ENCODE results near the gene GH1.
"Not testable (repeated sequence)": the region's sequence is repeated elsewhere in the genome, so short reads cannot be mapped to it uniquely, and the experiment has no call there.

GH1 gene

DNA sequence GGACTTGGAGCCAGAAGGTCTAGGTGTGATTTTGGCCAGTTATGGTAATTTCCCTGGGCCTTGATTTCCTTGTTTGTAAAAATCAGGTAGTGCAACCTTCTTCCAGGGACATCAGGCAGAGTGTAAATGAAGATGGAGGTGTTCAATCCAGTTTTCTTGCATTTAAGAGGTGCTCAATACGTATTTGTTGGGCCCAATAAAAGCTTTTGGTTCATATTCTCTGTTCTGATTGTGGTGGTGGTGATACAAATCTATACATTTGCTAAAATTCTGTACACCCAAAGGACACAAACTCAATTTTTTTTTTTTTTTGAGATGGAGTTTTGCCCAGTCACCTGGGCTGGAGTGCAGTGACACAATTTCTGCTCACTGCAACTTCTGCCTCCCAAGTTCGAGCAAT is 7.5 kb upstream of the GH1 start:
- no peak for DNase-seq (ENCODE audit: low read depth)

DNA sequence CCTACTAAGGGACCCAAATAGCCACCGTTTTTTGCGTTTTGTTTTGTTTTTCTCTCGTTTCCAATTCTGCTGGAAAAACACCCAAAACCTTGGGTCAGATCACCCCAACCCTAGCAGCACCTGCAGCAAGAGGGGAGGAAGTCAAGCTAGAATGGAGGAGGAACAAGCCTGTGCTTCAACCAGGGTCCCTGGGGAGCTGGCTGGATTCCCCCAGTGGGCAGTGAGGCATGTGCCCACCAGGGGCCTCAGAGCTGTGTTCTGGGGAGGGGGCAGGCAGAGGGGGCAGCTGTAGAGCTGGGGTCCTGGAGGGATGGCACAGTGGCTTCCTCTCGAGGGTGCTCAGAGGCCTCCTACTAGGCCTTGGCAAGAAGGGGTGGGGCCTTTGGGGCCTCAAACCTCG is 7.0 kb upstream of the GH1 start:
- no peak for DNase-seq (ENCODE audit: low read depth)

DNA sequence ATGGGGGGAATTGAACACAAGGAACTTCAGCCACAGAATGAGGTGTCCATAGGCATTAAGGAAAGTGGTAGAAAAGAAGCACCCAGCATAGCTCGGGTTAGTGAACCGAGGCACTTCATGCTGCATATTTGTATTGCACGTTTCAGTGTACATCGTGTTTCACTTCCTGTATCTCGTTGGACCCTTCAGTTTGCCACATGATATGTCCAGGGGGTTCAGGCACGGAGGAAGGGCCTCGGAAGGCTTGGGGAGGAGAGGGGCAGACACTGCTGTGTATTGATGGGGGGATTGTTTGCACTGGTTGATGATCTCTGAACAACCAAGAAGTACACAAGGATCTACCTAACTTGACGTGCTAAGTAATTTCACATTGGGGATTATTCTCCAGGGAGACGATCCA is 3.8 kb upstream of the GH1 start:
- not testable (repeated sequence) for DNase-seq (ENCODE audit: low read depth)

DNA sequence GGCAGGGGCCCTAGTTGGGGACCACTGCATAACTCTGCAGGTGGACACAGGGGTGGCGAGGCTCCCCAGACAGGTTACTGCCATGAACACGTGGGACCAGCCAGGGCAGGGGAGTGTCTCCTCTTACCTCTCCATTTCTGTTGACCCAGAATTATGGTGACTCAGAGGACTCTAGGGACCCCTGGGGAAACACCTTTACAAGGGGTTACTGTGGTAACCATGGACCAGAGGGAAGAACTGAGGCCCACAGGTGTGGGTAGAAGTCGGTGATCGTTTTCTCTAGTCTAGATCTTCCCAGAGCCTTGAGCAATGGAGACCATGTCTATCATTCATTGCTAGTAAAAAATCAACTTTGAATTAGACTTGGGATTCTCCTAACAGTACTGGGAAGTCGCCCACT is 2.1 kb upstream of the GH1 start:
- not testable (repeated sequence) for DNase-seq (ENCODE audit: low read depth)

DNA sequence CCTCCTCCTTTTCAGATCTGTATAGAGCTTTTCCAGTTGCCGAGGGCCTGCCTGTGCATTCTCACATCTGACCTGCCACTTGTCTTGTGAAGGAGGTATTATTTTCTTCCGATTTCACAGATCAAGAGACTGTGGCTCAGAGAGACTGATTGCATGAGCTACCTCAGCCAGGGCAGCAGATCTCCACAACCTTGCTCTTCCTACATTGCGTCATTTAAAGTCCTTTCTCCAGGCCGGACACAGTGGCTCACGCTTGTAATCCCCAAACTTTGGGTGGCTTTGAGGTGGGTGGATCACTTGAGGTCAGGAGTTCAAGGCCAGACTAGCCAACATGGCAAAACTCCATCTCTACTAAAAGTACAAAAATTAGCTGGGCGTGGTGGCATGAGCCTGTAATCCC is 1.4 kb upstream of the GH1 start:
- not testable (repeated sequence) for DNase-seq (ENCODE audit: low read depth)

DNA sequence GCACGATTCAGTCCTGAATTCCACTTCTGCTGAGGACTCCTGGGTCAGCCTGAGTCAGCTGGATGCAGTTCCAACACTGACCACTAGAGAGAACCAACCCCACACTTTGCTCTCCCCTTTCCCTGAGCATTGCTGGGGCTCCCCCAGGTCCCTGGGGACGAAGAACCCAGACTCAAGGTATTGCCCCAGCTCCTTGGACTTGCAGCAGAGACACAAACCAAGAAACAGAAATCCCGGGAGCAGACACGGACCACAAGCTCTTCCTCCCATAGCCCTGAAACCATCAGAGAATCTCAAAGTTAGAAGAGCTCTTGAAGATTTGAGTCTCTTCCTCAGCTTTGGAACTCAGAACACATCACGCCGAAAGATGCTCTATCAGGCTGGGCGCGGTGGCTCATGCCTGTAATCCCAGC is 678 bp upstream of the GH1 start:
- peak; percentile 27 for DNase-seq (ENCODE audit: low read depth)

DNA sequence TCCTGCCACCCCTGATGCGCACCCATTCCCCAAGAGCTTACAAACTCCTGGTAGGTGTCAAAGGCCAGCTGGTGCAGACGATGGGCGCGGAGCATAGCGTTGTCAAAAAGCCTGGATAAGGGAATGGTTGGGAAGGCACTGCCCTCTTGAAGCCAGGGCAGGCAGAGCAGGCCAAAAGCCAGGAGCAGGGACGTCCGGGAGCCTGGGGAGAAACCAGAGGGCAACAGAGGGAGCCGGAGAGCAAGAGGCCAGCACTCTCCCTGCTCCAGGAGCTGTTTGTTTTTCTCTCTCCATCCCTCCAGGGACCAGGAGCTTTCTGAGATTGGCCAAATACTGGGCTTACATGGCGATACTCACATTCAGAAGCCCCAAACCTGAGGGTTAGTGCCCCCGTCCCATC is 334 bp downstream of the GH1 start:
- DNase-seq (ENCODE audit: low read depth) = no peak

DNA sequence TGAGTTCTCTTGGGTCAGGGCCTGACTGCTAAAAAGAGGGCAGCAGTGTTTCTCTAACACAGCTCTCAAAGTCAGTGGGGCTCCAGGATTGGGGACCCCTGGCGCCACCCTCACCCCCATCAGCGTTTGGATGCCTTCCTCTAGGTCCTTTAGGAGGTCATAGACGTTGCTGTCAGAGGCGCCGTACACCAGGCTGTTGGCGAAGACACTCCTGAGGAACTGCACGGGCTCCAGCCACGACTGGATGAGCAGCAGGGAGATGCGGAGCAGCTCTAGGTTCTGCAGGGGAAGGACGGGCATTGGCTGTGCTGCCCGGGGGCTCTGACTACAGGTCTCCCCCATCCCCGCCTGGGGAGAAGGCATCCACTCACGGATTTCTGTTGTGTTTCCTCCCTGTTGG is 993 bp downstream of the GH1 start:
- no peak for DNase-seq (ENCODE audit: low read depth)

DNA sequence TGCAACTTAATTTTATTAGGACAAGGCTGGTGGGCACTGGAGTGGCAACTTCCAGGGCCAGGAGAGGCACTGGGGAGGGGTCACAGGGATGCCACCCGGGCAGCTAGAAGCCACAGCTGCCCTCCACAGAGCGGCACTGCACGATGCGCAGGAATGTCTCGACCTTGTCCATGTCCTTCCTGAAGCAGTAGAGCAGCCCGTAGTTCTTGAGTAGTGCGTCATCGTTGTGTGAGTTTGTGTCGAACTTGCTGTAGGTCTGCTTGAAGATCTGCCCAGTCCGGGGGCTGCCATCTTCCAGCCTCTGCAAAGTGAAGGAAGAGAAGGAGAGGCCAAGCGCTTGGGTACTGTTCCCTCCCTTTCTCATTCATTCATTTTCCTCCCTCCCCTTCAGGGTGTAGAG is 1.4 kb downstream of the GH1 start:
- not testable (repeated sequence) for DNase-seq (ENCODE audit: low read depth)

DNA sequence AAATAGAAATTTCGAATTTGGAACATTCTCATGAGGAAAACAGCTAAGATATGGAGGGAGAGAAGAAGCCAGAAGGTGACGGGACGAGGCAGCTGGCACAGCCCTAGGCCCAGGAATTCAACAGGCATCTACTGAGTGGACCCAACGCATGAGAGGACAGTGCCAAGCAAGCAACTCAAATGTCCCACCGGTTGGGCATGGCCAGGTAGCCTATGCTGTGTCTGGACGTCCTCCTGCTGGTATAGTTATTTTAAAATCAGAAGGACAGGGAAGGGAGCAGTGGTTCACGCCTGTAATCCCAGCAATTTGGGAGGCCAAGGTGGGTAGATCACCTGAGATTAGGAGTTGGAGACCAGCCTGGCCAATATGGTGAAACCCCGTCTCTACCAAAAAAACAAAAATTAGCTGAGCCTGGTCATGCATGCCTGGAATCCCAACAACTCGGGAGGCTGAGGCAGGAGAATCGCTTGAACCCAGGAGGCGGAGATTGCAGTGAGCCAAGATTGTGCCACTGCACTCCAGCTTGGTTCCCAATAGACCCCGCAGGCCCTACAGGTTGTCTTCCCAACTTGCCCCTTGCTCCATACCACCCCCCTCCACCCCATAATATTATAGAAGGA is 2.0 kb downstream of the GH1 start:
- DNase-seq (ENCODE audit: low read depth) = no peak

DNA sequence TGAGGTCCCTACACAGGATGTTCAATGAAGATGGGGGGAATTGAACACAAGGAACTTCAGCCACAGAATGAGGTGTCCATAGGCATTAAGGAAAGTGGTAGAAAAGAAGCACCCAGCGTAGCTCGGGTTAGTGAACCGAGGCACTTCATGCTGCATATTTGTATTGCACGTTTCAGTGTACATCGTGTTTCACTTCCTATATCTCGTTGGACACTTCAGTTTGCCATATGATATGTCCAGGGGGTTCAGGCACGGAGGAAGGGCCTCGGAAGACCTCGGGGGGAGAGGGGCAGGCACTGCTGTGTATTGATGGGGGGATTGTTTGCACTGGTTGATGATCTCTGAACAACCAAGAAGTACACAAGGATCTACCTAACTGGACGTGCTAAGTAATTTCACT is 2.9 kb downstream of the GH1 start:
- DNase-seq (ENCODE audit: low read depth) = not testable (repeated sequence)

DNA sequence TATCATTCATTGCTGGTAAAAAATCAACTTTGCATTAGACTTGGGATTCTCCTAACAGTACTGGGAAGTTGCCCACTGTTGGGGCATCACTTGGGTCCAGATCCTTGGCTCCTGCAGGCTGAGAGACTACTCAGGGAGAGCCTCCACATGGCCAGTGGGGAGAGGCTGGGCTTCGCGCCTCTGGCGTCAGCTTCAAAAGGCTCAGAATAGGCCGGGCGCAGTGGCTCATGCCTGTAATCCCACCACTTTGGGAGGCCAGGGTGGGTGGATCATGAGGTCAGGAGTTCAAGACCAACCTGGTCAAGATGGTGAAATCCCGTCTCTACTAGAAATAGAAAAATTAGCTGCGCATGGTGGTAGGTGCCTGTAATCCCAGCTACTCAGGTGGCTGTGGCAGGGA is 4.2 kb downstream of the GH1 start:
- DNase-seq (ENCODE audit: low read depth) = no peak

DNA sequence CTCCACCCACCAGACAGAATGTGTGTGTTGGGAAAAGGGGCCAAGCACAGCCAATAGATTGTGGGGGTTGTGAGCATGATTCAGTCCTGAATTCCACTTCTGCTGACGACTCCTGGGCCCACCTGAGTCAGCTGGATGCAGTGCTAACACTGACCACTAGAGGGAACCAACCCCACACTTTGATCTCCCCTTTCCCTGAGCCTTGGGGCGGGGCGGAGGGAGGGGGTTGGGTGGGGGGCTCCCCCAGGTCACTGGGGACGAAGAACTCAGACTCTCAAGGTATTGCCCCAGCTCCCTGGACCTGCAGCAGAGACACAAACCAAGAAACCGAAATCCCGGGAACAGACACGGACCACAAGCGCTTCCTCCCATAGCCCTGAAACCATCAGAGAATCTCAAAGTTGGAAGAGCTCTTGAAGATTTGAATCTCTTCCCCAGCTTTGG is 7.0 kb downstream of the GH1 start:
- no peak for DNase-seq (ENCODE audit: low read depth)

DNA sequence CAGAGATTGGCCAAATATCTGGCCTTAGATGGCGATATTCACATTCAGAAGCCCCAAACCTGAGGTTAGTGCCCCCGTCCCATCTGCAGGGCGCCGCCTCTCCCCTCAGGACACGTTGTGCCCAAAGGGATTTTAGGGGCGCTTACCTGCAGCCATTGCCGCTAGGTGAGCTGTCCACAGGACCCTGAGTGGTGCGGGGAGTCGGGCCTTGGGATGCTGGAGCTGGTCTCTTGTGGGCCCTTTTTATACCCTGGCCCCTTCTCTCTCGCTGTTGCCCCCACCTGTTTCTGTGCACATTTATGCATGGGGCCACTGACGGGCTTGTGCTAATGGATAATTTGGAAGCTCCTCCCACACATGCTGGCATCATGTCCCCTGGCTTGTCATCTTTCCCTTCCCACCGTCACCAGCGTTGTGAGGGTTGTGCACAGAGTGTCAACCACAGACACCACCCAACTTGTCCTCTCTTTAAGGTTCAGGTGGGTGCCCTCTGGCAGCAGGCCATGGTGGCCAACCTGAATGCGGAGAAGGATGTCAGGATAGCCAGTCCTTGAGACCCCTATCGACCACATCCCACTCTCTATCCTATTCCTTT is 7.5 kb downstream of the GH1 start, which contains the start of gene CSHL1:
TSS of gene CSHL1 (minus strand) at position 218 of the 595 bp plus-strand sequence. CDS start at position 156, 62 bp downstream.
- DNase-seq (ENCODE audit: low read depth) = no peak

DNA sequence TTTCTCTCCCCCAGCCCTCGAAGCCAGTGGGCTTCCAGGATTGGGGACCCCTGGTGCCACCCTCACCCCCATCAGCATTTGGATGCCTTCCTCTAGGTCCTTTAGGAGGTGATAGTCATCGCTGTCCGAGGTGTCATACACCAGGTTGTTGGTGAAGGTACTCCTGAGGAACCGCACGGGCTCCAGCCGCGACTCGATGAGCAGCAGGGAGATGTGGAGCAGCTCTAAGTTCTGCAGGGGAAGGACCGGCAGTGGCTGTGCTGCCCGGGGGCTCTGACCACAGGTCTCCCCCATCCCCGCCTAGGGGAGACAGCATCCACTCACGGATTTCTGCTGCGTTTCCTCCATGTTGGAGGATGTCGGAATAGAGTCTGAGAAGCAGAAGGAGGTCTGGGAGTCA is 8.5 kb downstream of the GH1 start:
- DNase-seq (ENCODE audit: low read depth) = no peak

DNA sequence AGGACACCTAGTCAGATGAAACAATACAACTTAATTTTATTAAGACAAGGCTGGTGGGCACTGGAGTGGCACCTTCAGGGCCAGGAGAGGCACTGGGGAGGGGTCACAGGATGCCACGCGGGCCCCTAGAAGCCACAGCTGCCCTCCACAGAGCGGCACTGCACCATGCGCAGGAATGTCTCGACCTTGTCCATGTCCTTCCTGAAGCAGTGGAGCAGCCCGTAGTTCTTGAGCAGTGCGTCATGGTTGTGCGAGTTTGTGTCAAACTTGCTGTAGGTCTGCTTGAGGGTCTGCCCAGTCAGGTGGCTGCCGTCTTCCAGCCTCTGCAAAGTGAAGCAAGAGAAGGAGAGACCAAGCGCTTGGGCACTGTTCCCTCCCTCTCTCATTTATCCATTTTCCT is 9.1 kb downstream of the GH1 start:
- DNase-seq (ENCODE audit: low read depth) = not testable (repeated sequence)

DNA sequence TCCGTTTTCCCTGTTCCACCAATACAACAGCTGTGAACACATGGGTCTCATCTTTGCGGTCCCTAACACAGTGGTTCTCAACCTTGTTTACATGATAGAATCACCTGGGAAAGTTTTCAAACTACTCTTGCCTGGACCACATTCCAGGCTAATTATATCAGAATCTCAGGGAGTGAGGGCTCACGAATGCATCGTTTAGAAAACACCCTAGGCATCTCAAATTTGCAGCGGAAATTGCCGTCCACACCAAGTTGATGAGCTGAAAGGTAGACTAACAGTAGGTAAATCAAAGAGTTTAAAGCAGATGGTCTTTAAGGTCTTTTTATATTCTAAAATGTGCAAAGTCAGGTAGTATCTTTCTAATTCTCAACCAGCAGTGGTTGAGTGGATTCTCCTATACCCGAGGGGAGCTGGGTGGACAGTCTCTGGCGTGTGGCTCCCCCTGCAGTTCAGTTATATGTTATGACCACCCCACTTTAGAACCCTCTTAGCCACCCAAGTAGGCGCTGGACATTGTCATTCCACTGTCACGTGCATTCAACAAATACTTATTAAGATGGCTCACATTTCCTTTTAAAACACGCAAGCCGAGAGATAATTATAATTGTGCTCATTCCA is 11.4 kb downstream of the GH1 start:
- DNase-seq (ENCODE audit: low read depth) = not testable (repeated sequence)

DNA sequence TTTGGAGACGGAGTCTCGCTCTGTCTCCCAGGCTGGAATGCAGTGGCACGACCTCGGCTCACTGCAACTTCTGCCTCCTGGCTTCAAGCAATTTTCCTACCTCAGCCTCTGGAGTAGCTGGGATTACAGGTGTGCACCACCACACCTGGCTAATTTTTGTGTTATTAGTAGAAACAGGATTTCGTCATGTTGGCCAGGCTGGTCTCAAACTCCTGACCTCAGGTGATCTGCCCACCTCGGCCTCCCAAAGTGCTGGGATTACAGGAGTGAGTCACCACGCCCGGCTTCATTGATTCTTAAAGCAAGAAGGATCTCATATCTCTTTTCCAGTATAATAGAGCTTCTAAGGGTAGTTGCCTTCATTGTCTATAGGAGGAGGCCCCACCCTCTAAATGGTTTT is 13.8 kb downstream of the GH1 start:
- not testable (repeated sequence) for DNase-seq (ENCODE audit: low read depth)

DNA sequence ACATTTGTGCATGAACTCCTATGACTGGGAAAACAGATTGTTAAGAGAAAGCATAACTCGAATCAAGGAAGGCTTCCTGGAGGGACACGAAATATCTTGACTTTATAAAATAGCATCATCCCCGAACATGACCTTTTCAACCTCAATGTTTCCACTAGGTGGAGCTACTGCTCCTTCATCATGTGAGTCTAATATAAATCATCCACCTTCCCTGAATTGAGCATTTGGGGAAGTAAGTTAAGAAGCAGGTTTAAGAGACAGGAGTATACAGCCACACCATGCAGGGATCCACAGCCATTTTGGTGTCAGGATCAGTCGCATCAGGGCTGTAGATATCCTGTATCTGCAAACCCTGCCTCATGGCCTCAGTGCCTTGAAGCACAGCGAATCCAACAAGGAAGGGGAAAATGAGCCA is 14.8 kb downstream of the GH1 start:
- not testable (repeated sequence) for DNase-seq (ENCODE audit: low read depth)

DNA sequence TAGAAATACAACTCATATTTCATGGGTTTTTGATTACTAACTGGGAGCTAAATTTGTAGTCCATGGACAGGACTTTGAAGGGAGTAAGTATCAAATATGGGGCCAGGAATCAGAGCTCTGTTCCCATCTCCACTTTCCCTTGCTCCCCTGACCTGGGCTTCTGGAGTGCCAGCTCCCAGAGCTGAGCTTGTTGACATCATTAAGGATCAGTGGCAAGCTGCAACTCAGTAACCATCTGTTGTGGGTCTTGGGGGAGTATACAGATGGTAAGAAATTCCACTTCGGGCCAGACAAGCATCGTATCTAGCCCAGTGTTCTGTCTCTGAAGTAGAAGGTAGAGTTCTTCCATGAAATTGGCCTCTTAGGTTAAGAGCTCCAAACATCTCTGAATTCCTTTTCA is 16.7 kb downstream of the GH1 start:
- DNase-seq (ENCODE audit: low read depth) = not testable (repeated sequence)

DNA sequence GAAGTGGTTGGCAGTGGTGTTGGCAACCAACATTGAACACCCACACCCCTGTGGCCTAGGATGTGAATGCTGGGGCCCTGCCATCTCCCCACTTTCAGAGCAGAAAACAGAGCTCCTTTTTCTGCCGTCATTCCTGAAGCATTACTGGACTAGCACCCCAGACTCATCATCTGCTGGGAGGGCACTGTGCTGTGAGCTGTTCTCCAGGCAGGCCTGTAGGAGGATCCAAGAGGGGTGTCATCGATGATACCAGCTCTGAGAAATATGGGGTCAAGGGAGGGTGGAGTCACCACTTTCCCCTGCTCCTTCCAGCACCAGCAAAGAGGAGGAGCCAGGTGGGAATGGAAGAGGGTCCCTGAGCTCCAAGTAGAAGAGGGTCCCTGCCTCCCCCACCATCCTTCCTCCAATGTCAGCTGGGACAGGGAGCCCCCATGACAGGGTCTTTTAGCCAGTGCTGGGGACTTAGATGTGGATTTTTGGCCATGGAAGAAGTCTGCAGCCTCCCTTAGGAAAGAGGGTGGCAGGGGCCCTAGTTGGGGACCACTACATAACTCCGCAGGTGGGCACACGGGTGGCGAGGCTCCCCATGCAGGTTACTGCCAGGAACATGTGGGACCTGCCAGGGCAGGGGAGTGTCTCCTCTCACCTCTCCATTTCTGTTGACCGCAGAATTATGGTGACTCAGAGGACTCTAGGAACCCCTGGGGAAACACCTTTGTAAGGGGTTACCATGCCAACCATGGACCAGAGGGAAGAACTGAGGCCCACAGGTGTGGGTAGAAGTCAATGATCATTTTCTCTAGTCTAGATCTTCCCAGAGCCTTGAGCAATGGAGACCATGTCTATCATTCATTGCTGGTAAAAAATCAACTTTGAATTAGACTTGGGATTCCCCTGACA is 19.5 kb downstream of the GH1 start:
- DNase-seq (ENCODE audit: low read depth) = not testable (repeated sequence)
